Keratinocyte (primary cell): ENCODE results near the gene ILKAP. TPM values are rescaled to one million over a fixed set of nuclear protein-coding genes. Genes with fewer than 3 reads are reported as not detected.
A peak's percentile ranks its signal among the peaks of the same experiment; 100 is the strongest.

Experiments used
- DNase-seq: peaks from one replicate; pipeline ENCODE4 v3.0.0-alpha.2; 2011; ENCODE audit warnings: low read depth, missing footprints, low spot score
- FAIRE-seq: peaks from 2 replicates; lab custom pipeline; 2011; peaks lifted over from hg19 to GRCh38; lab: Jason Lieb, UNC
- H2AFZ ChIP-seq: 2 replicates; pipeline ENCODE4 v1.6.0; 2012; ENCODE audit warnings: low read length, control low read depth, inconsistent platforms; ENCODE audit not compliant: control insufficient read depth
- H3K27ac ChIP-seq: 2 replicates; pipeline ENCODE4 v1.5.1; 2011; ENCODE audit warnings: low read length; ENCODE audit not compliant: control insufficient read depth, insufficient read depth
- H3K27me3 ChIP-seq: 3 replicates; pipeline ENCODE4 v1.6.0; 2011; ENCODE audit warnings: low read length; ENCODE audit not compliant: control insufficient read depth, insufficient read depth; ENCODE audit errors: extremely low read depth
- H3K36me3 ChIP-seq, 2 experiments: 2 replicates in 1 of 2; 3 replicates in 1 of 2; pipeline ENCODE4 v1.5.1; 2011; ENCODE audit warnings: low read length in 2 of 2, mild to moderate bottlenecking in 1 of 2; ENCODE audit not compliant: control insufficient read depth in 2 of 2, insufficient read depth in 2 of 2; ENCODE audit errors: extremely low read depth in 1 of 2
- H3K4me1 ChIP-seq: 3 replicates; pipeline ENCODE4 v1.5.1; 2011; ENCODE audit warnings: low read length; ENCODE audit not compliant: control insufficient read depth, insufficient read depth; ENCODE audit errors: extremely low read depth
- H3K4me2 ChIP-seq: 3 replicates; pipeline ENCODE4 v1.6.0; 2011; ENCODE audit warnings: low read depth, low read length; ENCODE audit not compliant: control insufficient read depth, insufficient read depth; ENCODE audit errors: extremely low read depth
- H3K4me3 ChIP-seq, 3 experiments: fragments of 200-600 bp in 1 of 3; sonication (generic) in 1 of 3; 2 replicates in 2 of 3; 3 replicates in 1 of 3; pipeline ENCODE4 v1.5.1; 2011 to 2016; ENCODE audit warnings: low read length in 3 of 3, mild to moderate bottlenecking in 3 of 3, control low read depth in 2 of 3, inconsistent platforms in 1 of 3, low read depth in 1 of 3, mixed read lengths in 1 of 3, mixed run types in 1 of 3, moderate library complexity in 1 of 3; ENCODE audit not compliant: control insufficient read depth in 2 of 3, insufficient read depth in 2 of 3; ENCODE audit errors: extremely low read depth in 1 of 3
- H3K79me2 ChIP-seq: 2 replicates; pipeline ENCODE4 v1.6.0; 2012; ENCODE audit warnings: low read length; ENCODE audit not compliant: control insufficient read depth, insufficient read depth
- H3K9ac ChIP-seq: 3 replicates; pipeline ENCODE4 v1.6.0; 2011; ENCODE audit warnings: low read length; ENCODE audit not compliant: control insufficient read depth, insufficient read depth; ENCODE audit errors: extremely low read depth
- H3K9me1 ChIP-seq: 3 replicates; pipeline ENCODE4 v1.6.0; 2011; ENCODE audit warnings: low read length; ENCODE audit not compliant: control insufficient read depth, insufficient read depth; ENCODE audit errors: extremely low read depth
- H3K9me3 ChIP-seq: 2 replicates; pipeline ENCODE4 v1.5.1; 2012; ENCODE audit warnings: low read depth, low read length; ENCODE audit not compliant: control insufficient read depth
- H4K20me1 ChIP-seq: 3 replicates; pipeline ENCODE4 v1.6.0; 2011; ENCODE audit warnings: low read length; ENCODE audit not compliant: control insufficient read depth, insufficient read depth; ENCODE audit errors: extremely low read depth
- EZH2 ChIP-seq: IDR thresholded peaks from one replicate; pipeline ENCODE4 v1.6.1; 2012; ENCODE audit warnings: inconsistent platforms, mild to moderate bottlenecking, low read length, moderate library complexity
- dilution Hi-C: fragments of 300-500 bp; cut with MboI; formaldehyde crosslinking; loops from one replicate; pipeline ENCODE4 v1.7.0; 2020; ENCODE audit warnings: low sequenced_read_pairs; ENCODE audit not compliant: extremely low pct_ligation_motif_present
- polyA plus RNA-seq, 5 experiments: library from polyadenylated mRNA; depleted of rRNA in 3 of 5; stranded (reverse) in 3 of 5; stranded (forward) in 1 of 5; unstranded in 1 of 5; fragments of >200 nt; gene quantifications; 1 replicate in 1 of 5; 2 replicates in 3 of 5; 3 replicates in 1 of 5; pipeline versions ENCODE4 v1.2.1 to v1.2.3, GENCODE V29; 2011 to 2012; ENCODE audit warnings: missing spikeins in 2 of 5, low read depth in 1 of 5, low replicate concordance in 1 of 5
- TF ChIP-seq, protein P1 (sequence below), 3 experiments: IDR thresholded peaks in 1 of 3; conservative IDR thresholded peaks in 1 of 3; optimal IDR thresholded peaks in 1 of 3; 2 replicates in 2 of 3; 3 replicates in 1 of 3; pipeline versions ENCODE3 to v1.5.1; 2011; ENCODE audit warnings: low read length in 3 of 3, mild to moderate bottlenecking in 3 of 3, moderate library complexity in 2 of 3, control low read depth in 1 of 3, inconsistent platforms in 1 of 3; ENCODE audit not compliant: insufficient read depth in 2 of 3; ENCODE audit errors: extremely low read depth in 1 of 3

The ILKAP gene
- polyA plus RNA-seq, 1 donor (not counting 4 experiments of a cell fraction or from before 2014, with no cell fraction given) = 39.1 TPM

DNA sequence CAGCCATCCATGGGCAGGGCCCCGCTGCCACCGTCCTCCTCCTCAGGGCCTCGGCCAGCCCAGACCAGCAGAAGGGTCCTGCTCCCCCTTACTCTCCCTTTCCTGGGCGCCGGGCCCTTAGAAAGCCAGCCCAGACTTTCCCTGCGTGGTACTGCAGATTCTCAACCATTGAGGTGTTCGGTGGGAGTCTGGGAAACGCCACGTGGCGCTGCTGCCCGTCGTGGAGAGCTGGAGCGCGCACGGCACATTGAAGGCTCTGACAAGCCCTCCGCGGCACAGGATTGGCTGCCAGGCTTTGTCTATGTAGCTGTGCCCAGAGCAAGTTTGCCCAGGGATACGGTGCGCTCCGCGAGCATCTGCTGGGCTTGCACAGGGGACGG lies 75.4 kb downstream of the ILKAP start:
- H3K9me1 ChIP-seq = no peaks in the 10 kb centered on the region
- H3K27me3 ChIP-seq = peaks cover 5% of the 10 kb centered on the region
- H3K36me3 ChIP-seq = no peaks in the 10 kb centered on the region
- FAIRE-seq (no peak), DNase-seq (no peak)
- dilution Hi-C loops = no loop called here
- TF ChIP-seq EZH2 = no peak
- TF ChIP-seq, protein P1, sequence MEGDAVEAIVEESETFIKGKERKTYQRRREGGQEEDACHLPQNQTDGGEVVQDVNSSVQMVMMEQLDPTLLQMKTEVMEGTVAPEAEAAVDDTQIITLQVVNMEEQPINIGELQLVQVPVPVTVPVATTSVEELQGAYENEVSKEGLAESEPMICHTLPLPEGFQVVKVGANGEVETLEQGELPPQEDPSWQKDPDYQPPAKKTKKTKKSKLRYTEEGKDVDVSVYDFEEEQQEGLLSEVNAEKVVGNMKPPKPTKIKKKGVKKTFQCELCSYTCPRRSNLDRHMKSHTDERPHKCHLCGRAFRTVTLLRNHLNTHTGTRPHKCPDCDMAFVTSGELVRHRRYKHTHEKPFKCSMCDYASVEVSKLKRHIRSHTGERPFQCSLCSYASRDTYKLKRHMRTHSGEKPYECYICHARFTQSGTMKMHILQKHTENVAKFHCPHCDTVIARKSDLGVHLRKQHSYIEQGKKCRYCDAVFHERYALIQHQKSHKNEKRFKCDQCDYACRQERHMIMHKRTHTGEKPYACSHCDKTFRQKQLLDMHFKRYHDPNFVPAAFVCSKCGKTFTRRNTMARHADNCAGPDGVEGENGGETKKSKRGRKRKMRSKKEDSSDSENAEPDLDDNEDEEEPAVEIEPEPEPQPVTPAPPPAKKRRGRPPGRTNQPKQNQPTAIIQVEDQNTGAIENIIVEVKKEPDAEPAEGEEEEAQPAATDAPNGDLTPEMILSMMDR (optimal IDR thresholded peaks at IDR 0.05 in 1 of 3, IDR thresholded peaks at IDR 0.05 in 1 of 3, conservative IDR thresholded peaks at IDR 0.05 in 1 of 3; ENCODE audit: extremely low read depth in 1 of 3, insufficient read depth in 2 of 3, low read length in 3 of 3) = no peak
- H3K27ac ChIP-seq = no peak overlapping the region
- no peak overlapping the region for H3K9ac ChIP-seq
- no peak overlapping the region for H3K4me3 ChIP-seq
- no peak overlapping the region for H2AFZ ChIP-seq
- H4K20me1 ChIP-seq = no peaks in the 10 kb centered on the region
- H3K9me3 ChIP-seq = no peaks in the 10 kb centered on the region
- H3K79me2 ChIP-seq = no peaks in the 10 kb centered on the region
- no peaks in the 10 kb centered on the region for H3K4me1 ChIP-seq
- H3K4me2 ChIP-seq = no peak overlapping the region

DNA sequence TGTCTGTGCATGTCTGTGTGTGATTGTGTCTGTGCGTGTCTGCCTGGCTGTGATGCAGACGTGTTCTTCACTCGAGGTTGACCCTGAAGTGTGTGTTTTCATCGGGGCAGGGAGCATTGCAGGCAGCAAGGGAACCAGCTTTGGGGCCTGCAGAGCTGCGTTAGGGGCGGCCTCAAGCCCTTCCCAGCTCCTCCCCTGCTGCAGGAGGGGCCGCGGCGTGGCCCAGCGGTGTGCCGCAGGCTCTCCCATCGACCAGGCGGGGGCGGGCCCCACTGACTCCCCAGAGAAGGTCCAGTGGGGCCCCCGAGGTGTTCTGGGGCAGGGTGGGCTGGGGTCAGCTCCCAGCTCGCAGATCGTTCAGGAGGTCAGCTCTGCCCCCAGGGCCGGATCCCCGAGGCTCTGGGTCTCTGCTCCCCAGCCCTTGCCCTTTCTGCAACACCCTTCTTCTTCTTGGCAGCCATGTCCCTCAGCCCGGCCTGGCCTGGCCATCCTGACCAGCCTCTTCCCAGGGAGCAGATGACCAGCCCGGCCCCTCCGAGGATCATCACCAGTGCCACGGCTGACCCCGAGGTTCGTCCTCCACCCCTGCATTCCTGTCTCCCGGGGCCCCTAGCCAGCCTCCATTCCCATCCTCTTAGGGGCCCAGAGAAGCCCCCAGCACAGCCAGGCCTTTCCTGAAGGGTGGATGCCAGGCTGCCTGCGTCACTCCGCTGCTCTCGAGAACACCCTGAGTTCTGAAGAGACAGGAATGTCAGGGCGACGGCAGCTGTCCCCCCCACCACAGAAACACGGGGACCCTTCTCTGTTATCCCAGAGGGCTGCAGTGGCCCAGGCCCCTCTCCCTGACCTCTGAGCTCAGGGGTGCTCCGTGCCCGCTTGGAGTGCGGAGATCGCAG lies 76.1 kb downstream of the ILKAP start:
- Histone ChIP-seq H2AFZ (peak overlapping the region; percentile 76), H3K36me3 (no peaks in the 10 kb centered on the region), H3K27ac (no peak overlapping the region), H4K20me1 (no peaks in the 10 kb centered on the region), H3K9me3 (no peaks in the 10 kb centered on the region), H3K27me3 (peaks cover 5% of the 10 kb centered on the region), H3K9ac (no peak overlapping the region), H3K79me2 (no peaks in the 10 kb centered on the region), H3K9me1 (no peaks in the 10 kb centered on the region), H3K4me1 (no peaks in the 10 kb centered on the region), H3K4me2 (no peak overlapping the region), H3K4me3 (no peak overlapping the region)
- TF ChIP-seq EZH2 = no peak
- TF ChIP-seq, protein P1 (optimal IDR thresholded peaks at IDR 0.05 in 1 of 3, IDR thresholded peaks at IDR 0.05 in 1 of 3, conservative IDR thresholded peaks at IDR 0.05 in 1 of 3; ENCODE audit: extremely low read depth in 1 of 3, insufficient read depth in 2 of 3, low read length in 3 of 3) = no peak
- no peak for FAIRE-seq
- dilution Hi-C loops = no loop called here
- no peak for DNase-seq
